HUDEP-2 (cell line): Measurements from ENCODE around the gene FAM222A.

ENCODE experiments used
- DNase-seq, 76 experiments: peaks; one replicate each; lab custom pipeline; 2025; ENCODE audit not compliant: unreplicated experiment in 76 of 76; lab: John Stamatoyannopoulos, UW

Gene FAM222A

GRCh38 chr12:109713187-109714070 is at the start of gene FAM222A:
Gene FAM222A (plus strand): TSS chr12:109713825. CDS start chr12:109744147, 30,322 bp downstream.
- peak in 75 of 76 experiments; percentile 11 to 97 (median 93) for DNase-seq

- no peak for DNase-seq
Measured at GRCh38 chr12:109664402-109664801, 49.2 kb upstream of the FAM222A start.

GRCh38 chr12:109666068-109666467 is 47.6 kb upstream of the FAM222A start:
- DNase-seq: no peak

- DNase-seq: no peak
Measured at GRCh38 chr12:109670731-109671130, 42.9 kb upstream of the FAM222A start.

GRCh38 chr12:109671502-109671901 is 42.1 kb upstream of the FAM222A start:
- DNase-seq: no peak

GRCh38 chr12:109673379-109673778 is 40.2 kb upstream of the FAM222A start:
- DNase-seq: no peak

GRCh38 chr12:109673884-109674283 is 39.7 kb upstream of the FAM222A start:
- DNase-seq: no peak

- no peak for DNase-seq
Measured at GRCh38 chr12:109675411-109675810, 38.2 kb upstream of the FAM222A start.

- DNase-seq: no peak
Measured at GRCh38 chr12:109677279-109677691, 36.3 kb upstream of the FAM222A start.

GRCh38 chr12:109678719-109679118 is 34.9 kb upstream of the FAM222A start:
- DNase-seq: no peak

GRCh38 chr12:109679501-109680263 is 33.9 kb upstream of the FAM222A start:
- DNase-seq: no peak

GRCh38 chr12:109680264-109681005 is 33.2 kb upstream of the FAM222A start:
- peak in 1 of 76 experiments; percentile 8 for DNase-seq

GRCh38 chr12:109681986-109682707 is 31.5 kb upstream of the FAM222A start:
- DNase-seq: no peak

GRCh38 chr12:109682708-109683060 is 30.9 kb upstream of the FAM222A start:
- DNase-seq: no peak

- DNase-seq: no peak
Measured at GRCh38 chr12:109683316-109683715, 30.3 kb upstream of the FAM222A start.

- DNase-seq: peak in 1 of 76 experiments; percentile 4
Measured at GRCh38 chr12:109685574-109686447, 27.8 kb upstream of the FAM222A start.

GRCh38 chr12:109686523-109686922 is 27.1 kb upstream of the FAM222A start:
- DNase-seq: peak in 22 of 76 experiments; percentile 6 to 52 (median 20)

GRCh38 chr12:109687250-109687649 is 26.4 kb upstream of the FAM222A start:
- DNase-seq: peak in 30 of 76 experiments; percentile 3 to 36 (median 18)

- DNase-seq: no peak
Measured at GRCh38 chr12:109689426-109689825, 24.2 kb upstream of the FAM222A start.
